ENCODE measurements around the gene AUH.
"Not testable (repeated sequence)": the region's sequence is repeated elsewhere in the genome, so short reads cannot be mapped to it uniquely, and the experiment has no call there.

Gene AUH

DNA sequence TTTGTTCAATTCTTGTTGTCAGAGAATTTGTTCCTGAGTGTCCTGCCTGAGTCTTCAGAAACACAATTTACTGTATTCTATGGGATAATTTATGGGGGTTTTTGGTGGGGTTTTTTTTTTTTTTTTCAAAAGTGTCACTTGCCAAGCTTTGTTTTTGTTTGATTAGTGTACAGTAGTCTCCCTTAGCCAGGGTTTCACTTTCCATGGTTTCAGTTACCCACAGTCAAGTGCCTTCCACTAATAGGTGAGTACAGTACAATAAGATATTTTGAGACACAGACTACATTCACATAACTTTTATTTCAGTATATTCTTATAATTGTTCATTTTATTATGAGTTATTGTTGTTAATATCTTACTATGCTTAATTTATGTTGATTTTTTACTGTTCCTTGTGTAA lies 25.0 kb upstream of the AUH start:
- H3K4me3 ChIP-seq: no peak overlapping the region

DNA sequence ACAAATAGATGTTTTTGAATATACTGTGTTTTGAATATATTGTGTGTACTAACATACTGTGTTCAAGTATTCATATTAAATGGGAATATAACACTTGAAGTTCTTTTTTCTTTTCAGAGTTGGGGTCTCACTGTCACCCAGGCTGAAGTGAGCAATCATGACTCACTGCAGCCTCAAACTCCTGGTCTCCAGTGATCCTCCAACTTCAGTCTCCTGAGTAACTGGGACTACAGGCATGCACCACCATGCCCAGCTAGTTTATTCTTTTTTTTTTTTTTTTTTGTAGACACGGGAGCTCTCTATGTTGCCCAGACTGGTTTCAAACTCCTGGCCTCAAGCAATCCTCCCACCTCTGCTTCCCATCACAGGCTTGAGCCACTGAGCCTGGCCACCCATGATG lies 23.2 kb upstream of the AUH start:
- TF ChIP-seq POLR2AphosphoS5 (IDR thresholded peaks at IDR 0.05; ENCODE audit: borderline replicate concordance, low read depth, low read length) (no peak), EZH2 (IDR thresholded peaks at IDR 0.05) (no peak), FOXP2 (optimal IDR thresholded peaks at IDR 0.05; ENCODE audit: control extremely low read depth, extremely low read length, insufficient read depth) (no peak)
- Histone ChIP-seq H3K27ac (no peak overlapping the region), H3K9ac (ENCODE audit: insufficient read length) (no peak overlapping the region), H3K4me3 (no peak overlapping the region), H3K36me3 (ENCODE audit: insufficient read depth, low read length) (no peaks in the 10 kb centered on the region), H3K9me3 (ENCODE audit: low read depth, low read length) (no peaks in the 10 kb centered on the region)
- no peak for DNase-seq (ENCODE audit: low read depth, low spot score)

More for the DNA sequence above, 25.0 kb upstream of the AUH start:
- Histone ChIP-seq H3K27ac (no peak overlapping the region), H3K9me3 (ENCODE audit: low read depth, low read length) (no peaks in the 10 kb centered on the region), H3K9ac (ENCODE audit: insufficient read length) (no peak overlapping the region), H3K36me3 (ENCODE audit: insufficient read depth, low read length) (no peaks in the 10 kb centered on the region)
- DNase-seq (ENCODE audit: low read depth, low spot score): no peak
- TF ChIP-seq POLR2AphosphoS5 (IDR thresholded peaks at IDR 0.05; ENCODE audit: borderline replicate concordance, low read depth, low read length) (no peak), EZH2 (IDR thresholded peaks at IDR 0.05) (no peak), FOXP2 (optimal IDR thresholded peaks at IDR 0.05; ENCODE audit: control extremely low read depth, extremely low read length, insufficient read depth) (no peak)

DNA sequence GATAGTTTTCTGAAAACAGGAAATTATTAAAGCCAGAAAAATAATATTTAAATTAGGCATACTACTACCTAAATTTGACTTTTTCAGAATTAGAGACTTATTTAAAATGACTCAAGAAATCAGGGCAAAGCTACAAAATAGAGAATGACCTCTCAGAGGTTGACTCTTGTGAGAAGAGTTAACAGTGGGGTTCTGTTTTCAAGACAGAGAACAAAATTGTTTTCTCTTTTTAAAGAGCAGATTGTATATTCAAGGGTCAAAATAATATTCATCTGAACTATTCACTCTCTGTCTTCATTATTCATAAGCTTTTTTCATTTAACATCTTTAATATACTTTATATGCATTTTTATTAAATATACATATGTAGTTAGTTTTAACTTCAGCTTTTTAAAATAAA lies 21.9 kb upstream of the AUH start:
- TF ChIP-seq POLR2AphosphoS5 (IDR thresholded peaks at IDR 0.05; ENCODE audit: borderline replicate concordance, low read depth, low read length) (no peak), EZH2 (IDR thresholded peaks at IDR 0.05) (no peak), FOXP2 (optimal IDR thresholded peaks at IDR 0.05; ENCODE audit: control extremely low read depth, extremely low read length, insufficient read depth) (no peak)
- Histone ChIP-seq H3K27ac (no peak overlapping the region), H3K36me3 (ENCODE audit: insufficient read depth, low read length) (no peaks in the 10 kb centered on the region), H3K4me3 (no peak overlapping the region), H3K9ac (ENCODE audit: insufficient read length) (no peak overlapping the region), H3K9me3 (ENCODE audit: low read depth, low read length) (no peaks in the 10 kb centered on the region)
- DNase-seq (ENCODE audit: low read depth, low spot score): no peak

DNA sequence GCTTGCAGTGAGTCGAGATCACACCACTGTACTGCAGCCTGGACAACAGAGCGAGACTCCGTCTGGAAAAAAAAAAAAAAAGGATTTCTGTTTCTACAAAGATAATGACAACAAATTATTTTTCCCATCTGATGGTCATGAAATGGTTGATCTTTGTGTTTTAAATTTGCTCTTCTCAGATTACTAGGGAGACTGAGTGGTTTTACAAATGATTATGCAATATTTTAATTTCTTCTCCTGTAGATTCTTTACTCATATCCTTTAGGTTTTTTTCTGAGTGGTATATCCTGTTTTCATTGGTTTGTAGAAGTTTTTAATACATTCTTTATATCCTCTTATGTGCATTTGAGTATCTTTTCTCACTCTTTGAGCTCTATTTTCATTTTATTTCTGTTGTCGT lies 20.6 kb upstream of the AUH start:
- H3K36me3 ChIP-seq (ENCODE audit: insufficient read depth, low read length): no peaks in the 10 kb centered on the region
- H3K27ac ChIP-seq: no peak overlapping the region
- H3K4me3 ChIP-seq: no peak overlapping the region
- no peaks in the 10 kb centered on the region for H3K9me3 ChIP-seq (ENCODE audit: low read depth, low read length)
- no peak overlapping the region for H3K9ac ChIP-seq (ENCODE audit: insufficient read length)
- TF ChIP-seq POLR2AphosphoS5 (IDR thresholded peaks at IDR 0.05; ENCODE audit: borderline replicate concordance, low read depth, low read length) (no peak), EZH2 (IDR thresholded peaks at IDR 0.05) (no peak), FOXP2 (optimal IDR thresholded peaks at IDR 0.05; ENCODE audit: control extremely low read depth, extremely low read length, insufficient read depth) (no peak)
- no peak for DNase-seq (ENCODE audit: low read depth, low spot score)

DNA sequence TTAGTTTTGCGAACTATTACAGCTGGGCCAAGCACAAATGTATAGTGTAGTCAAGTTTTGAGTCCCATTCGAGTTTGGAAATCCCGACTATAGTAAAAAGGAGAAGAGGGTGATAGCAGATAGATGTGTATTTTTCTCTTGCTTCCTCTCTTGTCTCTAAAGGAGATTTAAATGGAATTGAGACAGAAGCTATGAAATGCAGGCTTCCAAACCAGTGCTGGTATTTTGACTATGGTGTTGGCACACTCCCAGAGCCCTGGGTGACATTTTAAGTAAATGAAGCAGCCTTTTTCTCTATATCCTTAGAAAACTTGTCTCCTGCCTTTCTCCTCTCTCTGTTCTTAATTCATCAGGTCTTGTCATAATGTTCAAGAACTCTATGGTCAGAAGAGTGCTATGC lies 17.7 kb upstream of the AUH start:
- TF ChIP-seq POLR2AphosphoS5 (IDR thresholded peaks at IDR 0.05; ENCODE audit: borderline replicate concordance, low read depth, low read length): no peak
- TF ChIP-seq FOXP2 (optimal IDR thresholded peaks at IDR 0.05; ENCODE audit: control extremely low read depth, extremely low read length, insufficient read depth): no peak
- no peak for TF ChIP-seq EZH2 (IDR thresholded peaks at IDR 0.05)
- no peak overlapping the region for H3K9ac ChIP-seq (ENCODE audit: insufficient read length)
- H3K27ac ChIP-seq: no peak overlapping the region
- H3K36me3 ChIP-seq (ENCODE audit: insufficient read depth, low read length): no peaks in the 10 kb centered on the region
- H3K4me3 ChIP-seq: no peak overlapping the region
- no peaks in the 10 kb centered on the region for H3K9me3 ChIP-seq (ENCODE audit: low read depth, low read length)
- no peak for DNase-seq (ENCODE audit: low read depth, low spot score)

DNA sequence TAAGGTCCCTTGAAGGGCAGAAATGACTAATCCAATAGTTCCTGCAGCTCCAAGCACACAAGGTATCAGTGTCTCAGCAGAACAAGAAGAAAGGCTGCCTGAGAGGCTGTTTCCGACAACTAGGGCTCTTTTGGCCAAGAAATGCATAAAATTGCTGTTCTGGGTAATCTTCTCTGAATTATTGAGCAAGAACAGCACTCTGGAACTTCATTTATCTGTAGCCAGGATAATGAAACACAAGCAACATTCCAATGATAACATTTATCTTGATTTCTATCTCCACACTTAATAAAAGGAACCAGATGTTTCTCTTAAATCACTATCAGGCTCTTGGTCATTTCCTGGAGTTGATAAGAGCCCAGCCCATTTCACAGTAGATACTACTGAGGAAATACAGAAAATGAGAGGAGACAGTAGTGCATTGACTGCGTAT lies 17.0 kb upstream of the AUH start:
- peak; percentile 16 for DNase-seq (ENCODE audit: low read depth, low spot score)

DNA sequence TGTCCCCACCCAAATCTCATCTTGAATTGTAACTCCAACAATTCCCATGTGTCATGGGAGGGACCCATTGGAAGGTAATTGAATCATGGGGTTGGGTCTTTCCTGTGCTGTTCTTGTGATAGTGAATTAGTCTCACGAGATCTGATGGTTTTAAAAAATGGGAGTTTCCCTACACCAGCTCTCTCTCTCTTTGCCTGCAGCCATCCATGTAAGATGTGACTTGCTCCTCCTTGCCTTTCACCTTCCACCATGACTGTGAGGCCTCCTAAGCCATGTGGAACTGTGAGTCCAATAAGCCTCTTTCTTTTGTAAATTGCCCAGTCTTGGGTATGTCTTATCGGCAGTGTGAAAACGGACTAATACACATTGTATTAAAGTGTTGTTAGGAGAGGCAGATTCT lies 16.3 kb upstream of the AUH start:
- DNase-seq (ENCODE audit: low read depth, low spot score); H3K9me3 ChIP-seq (ENCODE audit: low read depth, low read length); H3K4me3 ChIP-seq; H3K36me3 ChIP-seq (ENCODE audit: insufficient read depth, low read length); H3K27ac ChIP-seq; H3K9ac ChIP-seq (ENCODE audit: insufficient read length): not testable (repeated sequence)

More for the DNA sequence above, 17.0 kb upstream of the AUH start:
- H3K36me3 ChIP-seq (ENCODE audit: insufficient read depth, low read length): no peaks in the 10 kb centered on the region
- TF ChIP-seq POLR2AphosphoS5 (IDR thresholded peaks at IDR 0.05; ENCODE audit: borderline replicate concordance, low read depth, low read length) (no peak), FOXP2 (optimal IDR thresholded peaks at IDR 0.05; ENCODE audit: control extremely low read depth, extremely low read length, insufficient read depth) (no peak), EZH2 (IDR thresholded peaks at IDR 0.05) (no peak)
- H3K9me3 ChIP-seq (ENCODE audit: low read depth, low read length): no peaks in the 10 kb centered on the region
- H3K9ac ChIP-seq (ENCODE audit: insufficient read length): no peak overlapping the region
- no peak overlapping the region for H3K4me3 ChIP-seq
- H3K27ac ChIP-seq: no peak overlapping the region

DNA sequence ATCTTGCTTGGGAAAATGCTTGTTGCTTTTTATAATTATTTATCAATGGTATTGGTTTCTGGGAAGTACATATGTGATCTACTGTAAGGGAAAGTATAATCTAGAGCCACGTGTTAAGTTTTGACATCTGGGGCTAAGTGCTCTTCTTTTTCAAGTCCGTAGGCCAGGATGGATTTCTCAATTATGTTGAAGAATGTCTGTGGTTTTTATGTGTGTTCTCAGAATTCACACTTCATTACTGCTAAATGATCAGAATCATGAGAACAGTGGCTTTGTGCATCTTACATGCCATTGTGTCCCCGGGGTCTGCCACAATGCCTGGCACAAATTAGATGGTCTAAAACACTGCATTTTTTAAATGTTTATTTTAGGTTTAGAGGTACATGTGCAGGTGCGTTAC lies 14.5 kb upstream of the AUH start:
- DNase-seq (ENCODE audit: low read depth, low spot score): no peak
- no peak overlapping the region for H3K9ac ChIP-seq (ENCODE audit: insufficient read length)
- no peaks in the 10 kb centered on the region for H3K9me3 ChIP-seq (ENCODE audit: low read depth, low read length)
- TF ChIP-seq EZH2 (IDR thresholded peaks at IDR 0.05): no peak
- H3K27ac ChIP-seq: no peak overlapping the region
- no peak overlapping the region for H3K4me3 ChIP-seq
- no peaks in the 10 kb centered on the region for H3K36me3 ChIP-seq (ENCODE audit: insufficient read depth, low read length)

DNA sequence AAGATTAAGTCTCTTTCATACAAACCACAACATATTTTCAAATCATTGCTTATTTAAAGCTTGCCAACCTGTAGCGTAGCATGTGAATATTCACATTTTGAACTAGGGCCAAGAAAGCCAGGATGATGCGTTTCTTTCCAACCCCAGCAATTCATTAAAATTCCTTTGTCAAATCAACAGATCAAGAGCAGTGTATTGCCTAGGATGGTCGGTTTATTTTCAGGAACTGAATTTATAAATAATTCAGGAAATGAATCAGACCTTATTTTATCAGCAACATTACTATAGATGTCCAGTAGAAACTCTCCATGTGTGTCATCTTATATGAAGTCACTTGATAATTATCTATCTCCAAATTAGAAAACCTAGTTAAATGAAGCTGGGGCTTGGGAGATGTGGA lies 13.2 kb upstream of the AUH start:
- DNase-seq (ENCODE audit: low read depth, low spot score): no peak
- no peak overlapping the region for H3K9ac ChIP-seq (ENCODE audit: insufficient read length)

More for the DNA sequence above, 13.2 kb upstream of the AUH start:
- TF ChIP-seq FOXP2 (optimal IDR thresholded peaks at IDR 0.05; ENCODE audit: control extremely low read depth, extremely low read length, insufficient read depth) (no peak), EZH2 (IDR thresholded peaks at IDR 0.05) (no peak), POLR2AphosphoS5 (IDR thresholded peaks at IDR 0.05; ENCODE audit: borderline replicate concordance, low read depth, low read length) (no peak)
- Histone ChIP-seq H3K9me3 (ENCODE audit: low read depth, low read length) (no peaks in the 10 kb centered on the region), H3K27ac (no peak overlapping the region), H3K4me3 (no peak overlapping the region), H3K36me3 (ENCODE audit: insufficient read depth, low read length) (no peaks in the 10 kb centered on the region)
